ENCODE results near the gene CDK15.

DNA sequence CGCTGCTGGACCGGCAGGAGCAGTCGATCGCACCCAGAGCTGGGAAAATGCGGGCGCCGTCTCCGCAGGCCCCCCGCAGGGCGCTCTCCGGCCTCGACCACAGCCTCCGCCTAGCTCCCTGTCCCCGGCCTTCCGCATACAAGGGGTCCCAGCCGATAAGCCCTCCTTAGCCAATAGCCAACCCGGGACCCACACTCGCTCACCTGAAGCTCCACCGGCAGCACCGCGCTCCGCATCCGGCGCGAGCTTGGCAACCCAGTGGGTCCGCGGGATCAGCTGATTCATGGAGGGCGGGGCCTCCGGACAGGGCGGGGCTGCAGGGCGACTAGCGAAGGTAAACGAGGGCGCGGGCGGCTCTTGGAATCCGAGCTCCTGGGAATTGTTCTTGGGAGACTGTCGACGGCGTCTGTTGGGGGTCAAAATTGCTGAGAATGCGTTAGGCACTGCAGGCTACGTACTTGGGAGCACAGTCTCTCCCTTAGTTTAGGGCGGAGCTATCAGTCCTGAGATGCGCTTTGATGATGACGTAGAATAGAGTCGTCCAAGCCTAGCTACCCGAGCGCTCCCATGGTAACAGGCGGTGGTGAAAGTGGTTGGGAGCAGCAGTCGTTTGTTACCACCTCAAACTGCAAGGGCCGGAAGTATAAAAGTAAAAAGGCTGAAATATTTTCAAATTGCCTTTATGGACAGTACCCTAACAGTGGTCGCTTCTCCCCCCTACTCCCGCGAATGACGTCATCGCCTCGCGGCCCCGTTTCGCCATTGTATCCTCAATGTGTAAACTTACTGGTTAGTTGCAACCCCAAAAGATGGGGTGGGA is 25.5 kb upstream of the CDK15 start, which contains the start of gene ALS2:
- TF ChIP-seq CEBPB (tag; IDR thresholded peaks at IDR 0.05) (0 out of 2 replicates have a peak, but pooled peaks have one; percentile 16), POLR2AphosphoS2 (IDR thresholded peaks at IDR 0.05; ENCODE audit: low read length) (no peak), POLR2AphosphoS5 (IDR thresholded peaks at IDR 0.05; ENCODE audit: control insufficient read depth, insufficient read depth, low read depth, low read length) (peak; percentile 59; the same call in 1 of the 2 replicates)
- TF ChIP-seq, protein P1, sequence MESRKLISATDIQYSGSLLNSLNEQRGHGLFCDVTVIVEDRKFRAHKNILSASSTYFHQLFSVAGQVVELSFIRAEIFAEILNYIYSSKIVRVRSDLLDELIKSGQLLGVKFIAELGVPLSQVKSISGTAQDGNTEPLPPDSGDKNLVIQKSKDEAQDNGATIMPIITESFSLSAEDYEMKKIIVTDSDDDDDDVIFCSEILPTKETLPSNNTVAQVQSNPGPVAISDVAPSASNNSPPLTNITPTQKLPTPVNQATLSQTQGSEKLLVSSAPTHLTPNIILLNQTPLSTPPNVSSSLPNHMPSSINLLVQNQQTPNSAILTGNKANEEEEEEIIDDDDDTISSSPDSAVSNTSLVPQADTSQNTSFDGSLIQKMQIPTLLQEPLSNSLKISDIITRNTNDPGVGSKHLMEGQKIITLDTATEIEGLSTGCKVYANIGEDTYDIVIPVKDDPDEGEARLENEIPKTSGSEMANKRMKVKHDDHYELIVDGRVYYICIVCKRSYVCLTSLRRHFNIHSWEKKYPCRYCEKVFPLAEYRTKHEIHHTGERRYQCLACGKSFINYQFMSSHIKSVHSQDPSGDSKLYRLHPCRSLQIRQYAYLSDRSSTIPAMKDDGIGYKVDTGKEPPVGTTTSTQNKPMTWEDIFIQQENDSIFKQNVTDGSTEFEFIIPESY (CRISPR knock-in tag; IDR thresholded peaks at IDR 0.05) = no peak

Measured in K562 (cell line).